Mesothelial cell of epicardium (in vitro differentiated cells): ENCODE data around the gene FCRL6. TPM values are rescaled to one million over a fixed set of nuclear protein-coding genes. Genes with fewer than 3 reads are reported as not detected.

ENCODE experiments used
- DNase-seq, 2 experiments: peaks; one replicate each; pipeline ENCODE4 v3.0.0; 2021; ENCODE audit warnings: low spot score in 2 of 2; ENCODE audit not compliant: unreplicated experiment in 2 of 2
- H3K27ac Mint-ChIP-seq: 2 replicates; pipeline ENCODE4 v1.8.0; 2021; ENCODE audit warnings: mixed read lengths
- H3K27me3 Mint-ChIP-seq: 2 replicates; pipeline ENCODE4 v1.8.0; 2021; ENCODE audit warnings: low read depth, mixed read lengths
- H3K36me3 Mint-ChIP-seq: 2 replicates; pipeline ENCODE4 v1.8.0; 2021; ENCODE audit warnings: mixed read lengths
- H3K4me1 Mint-ChIP-seq: 2 replicates; pipeline ENCODE4 v1.8.0; 2021; ENCODE audit warnings: mixed read lengths
- H3K4me3 Mint-ChIP-seq: 2 replicates; pipeline ENCODE4 v1.8.0; 2021; ENCODE audit warnings: mild to moderate bottlenecking, moderate library complexity, mixed read lengths
- H3K9me3 Mint-ChIP-seq: 2 replicates; pipeline ENCODE4 v1.8.0; 2021; ENCODE audit warnings: mixed read lengths
- CTCF ChIP-seq: fragments of 200-600 bp; sonication (generic); IDR thresholded peaks from one replicate; pipeline ENCODE4 v1.5.0; 2021; ENCODE audit warnings: antibody characterized with exemption; ENCODE audit not compliant: unreplicated experiment
- total RNA-seq: library from RNA; stranded (reverse); gene quantifications from 3 replicates; pipeline ENCODE4 v1.2.1, GENCODE V29; 2021

The FCRL6 gene
- total RNA-seq, 1 donor from 2014 or later: 0.60 TPM

DNA sequence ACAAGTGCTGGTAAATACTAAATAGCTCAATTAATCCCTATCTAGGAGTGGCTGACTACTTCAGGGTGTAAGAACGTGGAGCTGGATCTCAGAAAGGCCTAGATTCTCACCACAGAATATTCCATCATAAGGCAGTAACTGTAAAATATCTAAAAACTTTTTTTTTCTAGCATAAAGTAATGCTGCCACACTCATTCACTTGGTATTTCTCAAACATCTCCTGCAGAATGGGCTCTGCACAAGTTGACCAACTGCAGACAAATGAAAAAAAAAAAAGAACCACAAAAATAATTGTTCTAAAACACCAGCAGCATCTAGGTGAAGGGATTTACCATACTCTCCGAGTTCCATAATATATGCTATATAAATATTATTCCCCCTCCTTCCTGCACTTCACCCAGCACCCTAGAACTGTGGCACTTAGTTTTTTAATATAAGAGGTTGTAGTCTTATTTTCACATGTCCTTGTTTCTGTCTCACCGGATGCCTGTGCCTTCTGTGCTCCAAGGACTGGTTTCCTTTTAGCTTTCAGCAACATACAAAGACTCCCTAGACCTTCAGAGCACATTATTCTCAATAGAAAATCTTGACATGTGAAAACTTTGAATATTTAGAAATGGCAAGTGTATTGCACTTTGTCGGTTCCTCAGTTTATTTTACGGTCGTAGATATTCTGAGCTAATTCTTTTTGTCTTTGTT, 51.4 kb downstream of the FCRL6 start:
- peak overlapping the region; percentile 77 for H3K4me3 Mint-ChIP-seq
- H3K9me3 Mint-ChIP-seq: no peaks in the 10 kb centered on the region
- TF ChIP-seq CTCF: no peak
- peaks cover 5% of the 10 kb centered on the region for H3K27me3 Mint-ChIP-seq
- H3K4me1 Mint-ChIP-seq: peaks cover 21% of the 10 kb centered on the region
- peak overlapping the region; percentile 92 for H3K27ac Mint-ChIP-seq
- no peak for DNase-seq
- no peaks in the 10 kb centered on the region for H3K36me3 Mint-ChIP-seq

DNA sequence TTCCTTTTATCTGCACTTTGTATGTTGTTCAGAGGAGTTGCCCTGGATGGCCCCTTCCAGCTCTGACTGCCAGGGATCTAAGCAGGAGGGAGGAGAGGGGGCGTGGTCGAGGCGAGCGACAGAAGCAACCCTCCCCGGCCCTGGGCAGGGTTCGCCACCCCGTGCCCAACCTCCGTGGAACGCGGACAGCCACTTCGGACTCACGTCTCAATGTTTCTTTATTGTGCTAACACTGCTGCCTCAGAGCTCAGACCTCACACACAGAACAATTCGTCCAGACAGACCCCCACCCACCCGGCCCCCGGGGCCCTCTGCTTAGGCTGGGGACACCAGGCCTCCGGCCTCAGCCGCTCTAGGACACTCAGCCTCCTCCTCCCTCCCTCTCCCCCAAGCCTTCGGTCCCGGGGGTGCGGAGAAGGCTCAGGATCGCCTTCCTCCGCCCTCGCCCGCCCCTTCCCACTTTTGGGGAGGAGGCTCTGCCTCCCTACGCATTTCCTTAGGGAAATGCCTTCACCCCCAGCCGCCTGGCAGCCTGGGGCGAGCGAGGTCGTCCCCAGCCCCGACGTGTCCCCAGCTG, 52.0 kb downstream of the FCRL6 start:
- H3K4me1 Mint-ChIP-seq: peaks cover 19% of the 10 kb centered on the region
- H3K9me3 Mint-ChIP-seq: no peaks in the 10 kb centered on the region
- no peaks in the 10 kb centered on the region for H3K36me3 Mint-ChIP-seq
- TF ChIP-seq CTCF: no peak
- peak overlapping the region; percentile 77 for H3K4me3 Mint-ChIP-seq
- DNase-seq: peak in 1 of 2 experiments; percentile 47
- H3K27me3 Mint-ChIP-seq: peaks cover 5% of the 10 kb centered on the region
- H3K27ac Mint-ChIP-seq: peak overlapping the region; percentile 92

DNA sequence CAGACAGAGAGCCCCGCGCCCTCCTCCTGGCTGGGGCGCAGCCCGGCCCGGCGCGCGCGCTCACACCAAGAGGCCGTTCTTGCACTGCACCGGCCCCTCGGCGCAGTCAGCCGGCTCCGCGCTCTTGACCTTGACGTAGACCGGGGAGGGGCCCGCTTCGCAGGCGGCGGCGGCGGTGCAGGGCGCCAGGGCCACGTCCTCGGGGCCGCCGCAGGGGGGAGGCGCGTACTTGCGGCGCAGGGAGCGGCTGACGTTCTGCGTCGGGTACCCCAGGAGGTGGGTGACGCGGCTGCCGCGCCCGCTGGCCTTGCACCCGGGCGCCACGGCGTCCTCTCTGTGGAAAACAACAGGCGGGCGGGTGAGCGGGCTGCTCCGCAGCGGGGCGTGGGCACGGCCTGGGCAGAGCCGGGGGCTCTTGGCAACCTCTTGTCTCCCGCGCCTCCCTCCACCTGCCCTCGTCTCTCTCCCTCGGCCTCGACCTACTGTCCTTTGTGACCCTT, 52.6 kb downstream of the FCRL6 start:
- no peak for TF ChIP-seq CTCF
- peak; percentile 55 to 78 for DNase-seq
- Mint-ChIP-seq H3K4me1 (peaks cover 19% of the 10 kb centered on the region), H3K27me3 (peaks cover 4% of the 10 kb centered on the region), H3K36me3 (no peaks in the 10 kb centered on the region), H3K9me3 (no peaks in the 10 kb centered on the region), H3K27ac (peak overlapping the region; percentile 13), H3K4me3 (peak overlapping the region; percentile 85)

- DNase-seq: no peak
- no peak for TF ChIP-seq CTCF
- H3K4me1 Mint-ChIP-seq: peaks cover 22% of the 10 kb centered on the region
These were observed 53.5 kb downstream of the FCRL6 start for GRCh38 chr1:159855709-159856108.

GRCh38 chr1:159856576-159856975, 54.4 kb downstream of the FCRL6 start:
- H3K9me3 Mint-ChIP-seq: no peaks in the 10 kb centered on the region
- no peak for DNase-seq
- H3K27me3 Mint-ChIP-seq: peaks cover 4% of the 10 kb centered on the region
- H3K4me3 Mint-ChIP-seq: no peak overlapping the region
- TF ChIP-seq CTCF: no peak
- H3K36me3 Mint-ChIP-seq: no peaks in the 10 kb centered on the region
- peaks cover 22% of the 10 kb centered on the region for H3K4me1 Mint-ChIP-seq
- H3K27ac Mint-ChIP-seq: no peak overlapping the region

More at GRCh38 chr1:159855709-159856108, 53.5 kb downstream of the FCRL6 start:
- Mint-ChIP-seq H3K4me3 (peak overlapping the region; percentile 85), H3K9me3 (no peaks in the 10 kb centered on the region), H3K27me3 (no peaks in the 10 kb centered on the region), H3K36me3 (no peaks in the 10 kb centered on the region), H3K27ac (no peak overlapping the region)
